ENCODE data around the gene NTN3.

NTN3 gene

DNA sequence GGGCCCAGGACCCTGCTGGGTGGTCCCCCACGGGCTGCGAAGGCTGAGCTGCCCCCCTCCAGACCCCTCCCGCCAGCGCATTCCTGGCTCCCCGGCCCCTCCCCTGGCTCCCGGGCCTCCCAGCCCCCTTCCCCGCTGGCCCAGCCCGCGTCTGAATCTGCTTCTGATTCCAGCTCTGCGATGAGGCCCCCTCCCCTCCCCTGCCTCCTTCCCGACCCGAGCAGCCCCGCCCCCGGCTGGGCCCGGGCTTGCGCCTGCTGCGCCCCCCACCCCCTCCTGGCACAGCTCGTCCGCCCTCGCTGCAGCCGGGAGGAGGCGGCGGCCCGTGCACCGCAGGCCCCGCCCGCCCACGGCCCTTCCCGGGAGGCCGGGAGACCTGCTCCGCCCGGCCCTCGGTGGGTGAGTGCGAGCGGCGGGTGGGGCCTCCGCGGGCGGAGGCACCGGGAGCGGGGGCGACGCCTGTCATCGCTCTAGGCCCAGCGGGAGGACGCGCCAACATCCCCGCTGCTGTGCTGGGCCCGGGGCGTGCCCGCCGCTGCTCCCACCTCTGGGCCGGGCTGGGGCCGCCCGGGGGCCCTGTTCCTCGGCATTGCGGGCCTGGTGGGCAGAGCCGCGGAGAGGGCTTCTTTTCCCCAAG is at the start of gene NTN3:
NTN3 (plus strand) TSS at position 282 of the 637 bp plus-strand sequence. CDS start 405 bp downstream, outside the sequence.
- no peak for DNase-seq (ENCODE audit: low read depth, low spot score)
- TF ChIP-seq CTCF (IDR thresholded peaks at IDR 0.05; ENCODE audit: low read depth, low read length), result no peak
- no peak within 1 kb of the TSS for H3K4me3 ChIP-seq (ENCODE audit: low read depth, low read length)
- in situ Hi-C loops (cut with HindIII; ENCODE audit: low sequenced_read_pairs), result no loop called here

DNA sequence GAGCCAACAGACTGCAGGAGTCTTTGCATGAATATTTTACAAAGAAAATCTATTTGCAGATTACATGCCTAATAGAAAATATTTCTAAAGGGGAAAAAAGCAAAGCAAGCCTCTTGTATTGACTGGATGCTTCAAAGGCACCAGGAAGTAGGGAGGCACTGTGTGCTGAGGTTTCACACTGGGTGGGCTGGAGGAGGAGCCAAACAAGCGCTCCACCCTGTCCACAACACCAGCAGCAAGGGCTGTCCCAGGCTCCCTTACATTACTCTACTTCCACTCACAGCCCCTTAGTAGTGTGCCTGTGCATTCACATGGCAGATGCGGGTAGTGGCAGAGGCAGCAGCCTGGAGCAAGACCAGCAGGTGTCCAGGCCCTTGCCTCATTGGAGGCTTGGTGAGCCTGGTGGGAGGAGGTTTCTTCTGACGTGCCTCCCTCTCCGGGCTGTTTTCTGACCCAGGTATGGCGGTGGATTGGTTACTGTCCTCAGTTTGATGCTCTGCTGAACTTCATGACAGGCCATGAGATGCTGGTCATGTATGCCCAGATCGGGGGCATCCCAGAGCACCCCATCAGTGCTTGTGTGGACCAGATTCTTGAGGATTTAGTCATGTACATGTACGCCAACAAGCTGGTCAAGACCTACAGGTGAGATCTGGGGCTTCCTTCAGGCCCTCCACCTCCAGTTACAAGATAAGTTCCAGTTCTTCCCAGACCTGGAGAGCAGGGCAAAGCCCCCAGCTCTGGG is 48.8 kb upstream of the NTN3 start:
- H3K4me3 ChIP-seq (ENCODE audit: low read depth, low read length), result no peak overlapping the region
- peak; percentile 0 for TF ChIP-seq CTCF (IDR thresholded peaks at IDR 0.05; ENCODE audit: low read depth, low read length)
- in situ Hi-C loops (cut with HindIII; ENCODE audit: low sequenced_read_pairs), result no loop called here
- no peak for DNase-seq (ENCODE audit: low read depth, low spot score)

DNA sequence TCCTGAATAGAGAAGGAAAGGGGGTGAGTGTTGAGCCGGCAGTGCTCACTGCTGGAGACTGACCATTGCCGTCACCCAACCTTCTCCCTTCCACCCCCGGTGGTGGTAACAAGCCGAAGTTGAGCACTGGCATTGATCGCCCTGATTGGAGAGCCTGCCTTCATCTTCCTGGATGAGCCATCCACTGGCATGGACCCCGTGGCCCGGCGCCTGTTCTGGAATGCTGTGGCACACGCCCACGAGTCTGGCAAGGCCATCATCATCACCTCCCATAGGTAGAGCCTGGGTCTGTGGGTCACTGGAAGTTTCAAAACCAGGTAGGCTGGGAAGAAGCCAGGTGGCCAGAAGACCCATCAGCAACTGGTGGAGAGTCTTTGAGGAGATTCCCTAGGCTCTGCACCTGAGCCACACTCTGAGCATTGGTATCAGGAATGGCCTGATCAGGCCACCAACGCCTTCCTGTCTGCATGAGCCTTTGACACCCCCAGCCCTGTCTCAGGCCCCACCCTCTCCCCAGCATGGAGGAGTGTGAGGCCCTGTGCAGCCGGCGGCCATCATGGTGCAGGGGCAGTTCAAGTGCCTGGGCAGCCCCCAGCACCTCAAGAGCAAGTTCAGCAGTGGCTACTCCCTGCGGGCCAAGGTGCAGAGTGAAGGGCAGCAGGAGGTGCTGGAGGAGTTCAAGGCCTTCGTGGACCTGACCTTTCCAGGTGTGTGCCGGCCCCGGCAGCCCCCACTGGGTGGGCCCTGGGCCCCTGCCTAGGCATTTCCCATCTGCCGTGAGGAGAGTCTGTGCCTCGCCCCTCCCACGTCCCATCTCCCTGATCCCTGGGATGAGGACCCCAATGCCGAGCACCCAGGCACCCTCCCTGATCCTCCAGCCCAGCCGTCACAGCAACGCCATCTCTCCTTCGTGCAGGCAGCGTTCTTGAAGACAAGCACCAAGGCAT is 46.8 kb upstream of the NTN3 start:
- DNase-seq (ENCODE audit: low read depth, low spot score), result no peak
- in situ Hi-C loops (cut with HindIII; ENCODE audit: low sequenced_read_pairs), result no loop called here
- H3K4me3 ChIP-seq (ENCODE audit: low read depth, low read length), result no peak overlapping the region
- no peak for TF ChIP-seq CTCF (IDR thresholded peaks at IDR 0.05; ENCODE audit: low read depth, low read length)

DNA sequence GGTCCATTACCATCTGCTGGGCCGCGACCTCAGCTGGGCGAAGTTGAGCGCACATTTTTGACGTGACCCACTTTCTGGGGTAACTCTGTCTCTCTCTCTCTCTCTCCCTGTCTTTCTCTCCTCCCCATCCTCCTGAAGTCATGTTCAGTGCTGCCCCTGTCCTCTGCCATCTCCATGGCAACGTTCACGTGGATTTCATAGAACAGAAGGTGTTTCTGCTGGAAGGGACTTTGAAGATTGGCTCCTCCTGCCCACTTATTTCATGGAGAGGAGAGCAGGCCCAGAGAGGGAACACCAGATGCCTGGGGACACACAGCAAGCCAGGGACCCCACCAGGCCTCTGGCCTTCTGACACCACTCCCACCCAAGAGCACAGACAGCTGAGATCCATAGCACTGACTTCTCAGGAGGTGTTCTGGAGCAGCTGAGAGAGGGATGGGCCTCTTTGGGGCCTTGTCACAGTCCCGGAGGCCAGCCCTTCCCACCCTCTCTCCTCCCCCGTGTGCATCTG is 46.0 kb upstream of the NTN3 start:
- no peak for TF ChIP-seq CTCF (IDR thresholded peaks at IDR 0.05; ENCODE audit: low read depth, low read length)
- in situ Hi-C loops (cut with HindIII; ENCODE audit: low sequenced_read_pairs), result no loop called here
- no peak overlapping the region for H3K4me3 ChIP-seq (ENCODE audit: low read depth, low read length)
- DNase-seq (ENCODE audit: low read depth, low spot score), result no peak

GRCh38 chr16:2425825-2426430 is 45.2 kb upstream of the NTN3 start:
- in situ Hi-C loops (cut with HindIII; ENCODE audit: low sequenced_read_pairs), result no loop called here
- no peak for DNase-seq (ENCODE audit: low read depth, low spot score)
- TF ChIP-seq CTCF (IDR thresholded peaks at IDR 0.05; ENCODE audit: low read depth, low read length), result no peak
- no peak overlapping the region for H3K4me3 ChIP-seq (ENCODE audit: low read depth, low read length)

DNA sequence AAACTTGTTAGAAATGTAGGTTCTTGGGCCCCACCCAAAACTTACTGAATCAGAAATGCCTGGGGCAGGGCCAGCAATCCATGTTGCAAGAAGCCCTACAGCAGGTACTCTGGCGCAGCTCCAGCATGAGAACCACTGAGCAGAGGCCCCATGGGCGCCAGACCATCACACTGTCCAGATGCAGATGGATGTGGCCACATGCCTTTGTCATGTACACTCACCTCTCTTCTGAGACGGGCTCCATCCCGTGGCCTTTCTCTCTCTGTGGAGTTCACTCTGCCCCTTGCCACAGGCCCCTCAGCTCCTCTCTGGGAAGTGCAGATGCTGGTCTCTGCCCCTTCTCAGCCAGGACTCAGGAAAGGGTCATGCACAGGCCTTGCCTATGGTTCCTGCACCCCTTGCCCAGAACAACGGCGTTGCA is 44.1 kb upstream of the NTN3 start:
- DNase-seq (ENCODE audit: low read depth, low spot score), result no peak
- H3K4me3 ChIP-seq (ENCODE audit: low read depth, low read length), result no peak overlapping the region
- in situ Hi-C loops (cut with HindIII; ENCODE audit: low sequenced_read_pairs), result no loop called here
- TF ChIP-seq CTCF (IDR thresholded peaks at IDR 0.05; ENCODE audit: low read depth, low read length), result no peak

Measured in astrocyte of the spinal cord (primary cell).